Body of pancreas (tissue), 4 donors: ENCODE results near the gene RAVER1.

Experiments
- POLR2A ChIP-seq, 3 donors: fragments of 450-650 bp; IDR thresholded peaks; one replicate each; pipeline ENCODE4 v1.6.1; 2016; ENCODE audit warnings: antibody characterized with exemption in 3 of 3, mild to moderate bottlenecking in 2 of 3
- TF ChIP-seq, protein P1 (sequence below), 7 experiments: fragments of 450-650 bp in 4 of 7; fragments of 200-600 bp in 3 of 7; sonication (generic) in 3 of 7; IDR thresholded peaks; one replicate each; pipeline ENCODE4 v1.5.1; 2016 to 2019; ENCODE audit warnings: antibody characterized with exemption in 7 of 7

DNA sequence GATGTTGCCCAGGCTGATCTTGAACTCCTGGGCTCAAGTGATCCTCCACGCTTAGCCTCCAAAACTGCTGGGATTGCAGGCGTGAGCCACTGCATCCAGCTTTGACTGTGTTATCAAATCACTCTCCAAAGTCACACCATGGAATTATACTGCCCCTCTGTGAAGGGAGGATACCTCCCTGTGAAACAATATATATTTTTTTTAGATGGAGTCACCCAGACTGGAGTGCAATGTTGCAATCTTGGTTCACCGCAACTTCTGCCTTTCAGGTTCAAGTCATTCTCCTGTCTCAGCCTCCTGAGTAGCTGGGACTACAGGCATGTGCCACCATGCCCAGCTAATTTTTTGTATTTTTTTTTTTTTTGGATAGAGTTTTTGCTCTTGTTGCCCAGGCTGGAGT, 39.4 kb upstream of the RAVER1 start:
- TF ChIP-seq, protein P1, sequence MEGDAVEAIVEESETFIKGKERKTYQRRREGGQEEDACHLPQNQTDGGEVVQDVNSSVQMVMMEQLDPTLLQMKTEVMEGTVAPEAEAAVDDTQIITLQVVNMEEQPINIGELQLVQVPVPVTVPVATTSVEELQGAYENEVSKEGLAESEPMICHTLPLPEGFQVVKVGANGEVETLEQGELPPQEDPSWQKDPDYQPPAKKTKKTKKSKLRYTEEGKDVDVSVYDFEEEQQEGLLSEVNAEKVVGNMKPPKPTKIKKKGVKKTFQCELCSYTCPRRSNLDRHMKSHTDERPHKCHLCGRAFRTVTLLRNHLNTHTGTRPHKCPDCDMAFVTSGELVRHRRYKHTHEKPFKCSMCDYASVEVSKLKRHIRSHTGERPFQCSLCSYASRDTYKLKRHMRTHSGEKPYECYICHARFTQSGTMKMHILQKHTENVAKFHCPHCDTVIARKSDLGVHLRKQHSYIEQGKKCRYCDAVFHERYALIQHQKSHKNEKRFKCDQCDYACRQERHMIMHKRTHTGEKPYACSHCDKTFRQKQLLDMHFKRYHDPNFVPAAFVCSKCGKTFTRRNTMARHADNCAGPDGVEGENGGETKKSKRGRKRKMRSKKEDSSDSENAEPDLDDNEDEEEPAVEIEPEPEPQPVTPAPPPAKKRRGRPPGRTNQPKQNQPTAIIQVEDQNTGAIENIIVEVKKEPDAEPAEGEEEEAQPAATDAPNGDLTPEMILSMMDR (IDR thresholded peaks at IDR 0.05): no peak
- no peak for TF ChIP-seq POLR2A (IDR thresholded peaks at IDR 0.05)
